CD14-positive monocyte (primary cell): Measurements from ENCODE around the gene ACSM4. TPM values are rescaled to one million over a fixed set of nuclear protein-coding genes. Genes with fewer than 3 reads are reported as not detected.

Source experiments
- DNase-seq, 3 donors: peaks; one replicate each; pipeline ENCODE4 v3.0.0-alpha.2; 2011 to 2022
- H2AFZ ChIP-seq: 2 replicates; pipeline ENCODE4 v1.6.0; 2012; ENCODE audit warnings: mild to moderate bottlenecking, low read depth, low read length, inconsistent platforms; ENCODE audit not compliant: insufficient read depth, poor library complexity, severe bottlenecking
- H3K27ac ChIP-seq, 2 donors: 1 replicate in 1 of 2; 2 replicates in 1 of 2; pipeline ENCODE4 v1.5.1; 2012 to 2013; ENCODE audit warnings: low read length in 2 of 2, control low read depth in 1 of 2, inconsistent platforms in 1 of 2, low read depth in 1 of 2, mild to moderate bottlenecking in 1 of 2
- H3K27me3 ChIP-seq, 2 donors: one replicate each; pipeline versions ENCODE4 v1.6.0 to v1.6.1; 2011 to 2013; ENCODE audit warnings: low read length in 2 of 2; ENCODE audit not compliant: control insufficient read depth in 2 of 2, insufficient read depth in 2 of 2
- H3K36me3 ChIP-seq, 2 donors: replicated peaks in 1 of 2; 1 replicate in 1 of 2; 2 replicates in 1 of 2; pipeline versions ENCODE4 v1.5.1 to v1.6.1; 2012 to 2013; ENCODE audit warnings: low read length in 2 of 2, control low read depth in 1 of 2, inconsistent platforms in 1 of 2, mild to moderate bottlenecking in 1 of 2; ENCODE audit not compliant: insufficient read depth in 2 of 2, control insufficient read depth in 1 of 2
- H3K4me1 ChIP-seq, 2 donors: 1 replicate in 1 of 2; 2 replicates in 1 of 2; pipeline versions ENCODE4 v1.5.1 to v1.6.1; 2012 to 2013; ENCODE audit warnings: low read length in 2 of 2, control low read depth in 1 of 2, inconsistent platforms in 1 of 2, mild to moderate bottlenecking in 1 of 2, moderate library complexity in 1 of 2; ENCODE audit not compliant: insufficient read depth in 2 of 2, control insufficient read depth in 1 of 2
- H3K4me2 ChIP-seq: replicated peaks from 2 replicates; pipeline ENCODE3; 2012; ENCODE audit warnings: low read length, moderate library complexity, mild to moderate bottlenecking; ENCODE audit not compliant: poor library complexity, severe bottlenecking; ENCODE audit errors: extremely low read depth
- H3K4me3 ChIP-seq, 3 experiments: fragments of 200-600 bp in 1 of 3; sonication (generic) in 1 of 3; replicated peaks in 1 of 3; 1 replicate in 2 of 3; 2 replicates in 1 of 3; pipeline ENCODE4 v1.5.1; 2011 to 2013; ENCODE audit warnings: low read length in 3 of 3, mild to moderate bottlenecking in 3 of 3, control low read depth in 2 of 3, low read depth in 2 of 3, inconsistent platforms in 1 of 3, moderate library complexity in 1 of 3
- H3K79me2 ChIP-seq: 2 replicates; pipeline ENCODE4 v1.6.0; 2012; ENCODE audit warnings: mild to moderate bottlenecking, control low read depth, inconsistent platforms, low read length, moderate library complexity; ENCODE audit not compliant: insufficient read depth
- H3K9ac ChIP-seq: 2 replicates; pipeline ENCODE4 v1.6.0; 2017; ENCODE audit warnings: low read length, mild to moderate bottlenecking; ENCODE audit not compliant: insufficient read depth, poor library complexity, severe bottlenecking
- H3K9me3 ChIP-seq, 2 donors: replicated peaks in 1 of 2; 1 replicate in 1 of 2; 2 replicates in 1 of 2; pipeline versions ENCODE4 v1.5.1 to v1.6.1; 2012 to 2013; ENCODE audit warnings: low read length in 2 of 2, control low read depth in 1 of 2; ENCODE audit not compliant: control insufficient read depth in 1 of 2, insufficient read depth in 1 of 2
- H4K20me1 ChIP-seq: 2 replicates; pipeline ENCODE4 v1.6.0; 2012; ENCODE audit warnings: mild to moderate bottlenecking, low read length, control low read depth, moderate library complexity; ENCODE audit not compliant: insufficient read depth
- H3K27ac Mint-ChIP-seq, 7 donors: one replicate each; pipeline ENCODE4 v1.8.0; 2020; ENCODE audit warnings: mild to moderate bottlenecking in 7 of 7, mixed read lengths in 7 of 7, moderate library complexity in 6 of 7, inconsistent platforms in 2 of 7
- H3K27me3 Mint-ChIP-seq, 3 donors: one replicate each; pipeline ENCODE4 v1.8.0; 2021 to 2022; ENCODE audit warnings: low read depth in 3 of 3, mild to moderate bottlenecking in 3 of 3, mixed read lengths in 3 of 3, moderate library complexity in 3 of 3, inconsistent platforms in 1 of 3
- H3K36me3 Mint-ChIP-seq, 2 donors: one replicate each; pipeline ENCODE4 v1.8.0; 2020; ENCODE audit warnings: mixed read lengths in 2 of 2, inconsistent platforms in 1 of 2, mild to moderate bottlenecking in 1 of 2
- H3K4me1 Mint-ChIP-seq: one replicate; pipeline ENCODE4 v1.8.0; 2020; ENCODE audit warnings: mild to moderate bottlenecking, mixed read lengths
- H3K4me3 Mint-ChIP-seq, 2 donors: one replicate each; pipeline ENCODE4 v1.8.0; 2020; ENCODE audit warnings: mild to moderate bottlenecking in 2 of 2, mixed read lengths in 2 of 2, moderate library complexity in 1 of 2
- H3K9me3 Mint-ChIP-seq, 7 donors: one replicate each; pipeline ENCODE4 v1.8.0; 2020 to 2022; ENCODE audit warnings: mixed read lengths in 7 of 7, mild to moderate bottlenecking in 6 of 7, moderate library complexity in 6 of 7, inconsistent platforms in 2 of 7
- CTCF ChIP-seq: fragments of 200-600 bp; IDR thresholded peaks from one replicate; pipeline ENCODE4 v1.8.0; 2022; ENCODE audit warnings: antibody characterized with exemption, mild to moderate bottlenecking
- WGBS: methylation state at CpG from one replicate; pipeline ENCODE4 v1.1.5; 2013; ENCODE audit warnings: missing lambda C conversion rate; ENCODE audit not compliant: insufficient coverage; 5-methylcytosine and 5-hydroxymethylcytosine counted together
- intact Hi-C, 2 donors: fragments of 100-400 bp; cut with micrococcal nuclease; formaldehyde crosslinking; loops; one replicate each; pipeline versions ENCODE4 v1.15.0 to v1.15.1; 2023
- polyA plus RNA-seq, 3 donors: library from polyadenylated mRNA; depleted of rRNA in 1 of 3; unstranded in 2 of 3; stranded (reverse) in 1 of 3; fragments of 300-500 nt in 2 of 3; fragments of >200 nt in 1 of 3; fragmentation: Illumina TruSeq in 2 of 3; gene quantifications; 1 replicate in 2 of 3; 2 replicates in 1 of 3; pipeline ENCODE4 v1.2.3, GENCODE V29; 2012 to 2021

ACSM4 gene
- polyA plus RNA-seq, 3 donors: not detected

- Mint-ChIP-seq H3K9me3 (peaks cover 4 to 14% (median 6%) of the 10 kb centered on the region in 7 donors), H3K27me3 (peaks cover 0 to 4% (median 3%) of the 10 kb centered on the region in 3 donors), H3K27ac (no peak overlapping the region), H3K4me1 (no peaks in the 10 kb centered on the region), H3K4me3 (no peak overlapping the region), H3K36me3 (no peaks in the 10 kb centered on the region)
- Histone ChIP-seq H3K4me2 (no peak overlapping the region), H3K9ac (no peak overlapping the region), H4K20me1 (no peaks in the 10 kb centered on the region), H3K9me3 (peaks cover 6% of the 10 kb centered on the region in 2 donors), H3K36me3 (no peaks in the 10 kb centered on the region), H3K4me1 (no peaks in the 10 kb centered on the region), H3K4me3 (no peak overlapping the region), H3K27me3 (no peaks in the 10 kb centered on the region), H3K27ac (no peak overlapping the region), H2AFZ (no peak overlapping the region), H3K79me2 (no peaks in the 10 kb centered on the region)
- TF ChIP-seq CTCF: no peak
- WGBS: no CpG with 5 or more reads among the region's 1 CpG
- DNase-seq: no peak
- intact Hi-C loops: no loop called here
Measured at GRCh38 chr12:7295529-7295928, 8.3 kb upstream of the ACSM4 start.

GRCh38 chr12:7297865-7298264 is 6.0 kb upstream of the ACSM4 start:
- H3K9me3 Mint-ChIP-seq: no peaks in the 10 kb centered on the region
- Histone ChIP-seq H3K79me2 (no peaks in the 10 kb centered on the region), H3K27me3 (no peaks in the 10 kb centered on the region), H3K9me3 (no peaks in the 10 kb centered on the region), H3K9ac (no peak overlapping the region), H4K20me1 (no peaks in the 10 kb centered on the region), H3K4me3 (no peak overlapping the region), H2AFZ (no peak overlapping the region), H3K27ac (no peak overlapping the region), H3K36me3 (no peaks in the 10 kb centered on the region), H3K4me2 (no peak overlapping the region), H3K4me1 (no peaks in the 10 kb centered on the region)
- H3K36me3 Mint-ChIP-seq: no peaks in the 10 kb centered on the region
- intact Hi-C loops: no loop called here
- no peak for TF ChIP-seq CTCF
- no peak for DNase-seq
- no peaks in the 10 kb centered on the region for H3K4me1 Mint-ChIP-seq
- WGBS: no CpG with 5 or more reads among the region's 2 CpGs
- H3K27me3 Mint-ChIP-seq: peaks cover 0 to 6% (median 4%) of the 10 kb centered on the region in 3 donors
- H3K27ac Mint-ChIP-seq: no peak overlapping the region
- H3K4me3 Mint-ChIP-seq: no peak overlapping the region
